Measurements from ENCODE around the gene ERO1B. TPM values are rescaled to one million over a fixed set of nuclear protein-coding genes. Genes with fewer than 3 reads are reported as not detected.

The ERO1B gene
- total and polyA plus RNA-seq, 12 donors: 3.5 to 23.0 (median 6.9) TPM

DNA sequence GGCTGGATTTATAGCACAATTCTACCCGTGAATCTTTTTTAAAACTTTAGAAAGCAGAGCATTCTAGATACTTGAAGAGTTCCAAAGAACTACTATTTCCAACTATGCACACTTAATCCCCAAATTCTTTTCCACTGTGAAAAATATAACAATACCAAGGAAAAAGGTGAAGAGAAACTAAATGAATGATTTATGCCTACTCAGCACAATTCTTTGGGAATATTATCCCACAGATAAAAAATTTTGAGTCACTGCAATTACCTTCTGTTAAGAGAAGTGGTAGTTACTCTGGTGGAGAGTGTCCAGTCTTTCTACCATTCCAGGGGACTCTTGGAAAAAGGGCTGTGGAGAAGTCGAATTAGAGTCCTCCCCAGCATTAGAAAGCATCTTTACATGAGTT lies 39.2 kb downstream of the ERO1B start:
- WGBS, 4 donors: 93 to 99% (median 94%) methylated on average over 2 of the region's 2 CpGs
- H3K4me1 ChIP-seq (replicated peaks in 1 of 2): peaks cover 0 to 5% of the 10 kb centered on the region in 2 donors
- H3K27ac ChIP-seq: no peak overlapping the region
- H3K27me3 ChIP-seq: no peaks in the 10 kb centered on the region
- H3K4me3 ChIP-seq: no peak overlapping the region
- TF ChIP-seq POLR2A (IDR thresholded peaks at IDR 0.05): no peak
- TF ChIP-seq, protein P1, sequence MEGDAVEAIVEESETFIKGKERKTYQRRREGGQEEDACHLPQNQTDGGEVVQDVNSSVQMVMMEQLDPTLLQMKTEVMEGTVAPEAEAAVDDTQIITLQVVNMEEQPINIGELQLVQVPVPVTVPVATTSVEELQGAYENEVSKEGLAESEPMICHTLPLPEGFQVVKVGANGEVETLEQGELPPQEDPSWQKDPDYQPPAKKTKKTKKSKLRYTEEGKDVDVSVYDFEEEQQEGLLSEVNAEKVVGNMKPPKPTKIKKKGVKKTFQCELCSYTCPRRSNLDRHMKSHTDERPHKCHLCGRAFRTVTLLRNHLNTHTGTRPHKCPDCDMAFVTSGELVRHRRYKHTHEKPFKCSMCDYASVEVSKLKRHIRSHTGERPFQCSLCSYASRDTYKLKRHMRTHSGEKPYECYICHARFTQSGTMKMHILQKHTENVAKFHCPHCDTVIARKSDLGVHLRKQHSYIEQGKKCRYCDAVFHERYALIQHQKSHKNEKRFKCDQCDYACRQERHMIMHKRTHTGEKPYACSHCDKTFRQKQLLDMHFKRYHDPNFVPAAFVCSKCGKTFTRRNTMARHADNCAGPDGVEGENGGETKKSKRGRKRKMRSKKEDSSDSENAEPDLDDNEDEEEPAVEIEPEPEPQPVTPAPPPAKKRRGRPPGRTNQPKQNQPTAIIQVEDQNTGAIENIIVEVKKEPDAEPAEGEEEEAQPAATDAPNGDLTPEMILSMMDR (IDR thresholded peaks at IDR 0.05): no peak
- H3K36me3 ChIP-seq (replicated peaks in 1 of 2): no peaks in the 10 kb centered on the region
- no peak for DNase-seq
- intact Hi-C loops (cut with DNase I): no loop called here
- no peaks in the 10 kb centered on the region for H3K9me3 ChIP-seq (replicated peaks in 1 of 3)

DNA sequence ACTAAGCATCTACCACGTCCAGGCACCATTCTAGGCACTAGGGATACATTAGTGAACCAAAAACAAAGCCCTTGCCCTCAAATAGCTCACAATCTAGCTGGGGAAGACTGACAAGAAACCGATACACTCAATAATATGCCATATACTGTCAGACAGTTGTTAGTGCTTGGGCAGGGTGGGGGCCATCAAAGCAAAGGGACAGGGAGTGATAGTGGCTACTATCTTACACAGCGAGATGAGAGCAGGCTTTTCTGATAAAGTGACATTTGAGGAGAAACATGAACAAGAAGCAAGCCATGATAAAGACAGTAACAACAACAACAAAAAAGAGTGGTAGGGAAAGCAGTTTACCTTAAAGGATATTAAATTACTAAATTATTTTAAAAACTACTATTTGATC lies 41.1 kb downstream of the ERO1B start:
- no peak for DNase-seq
- H3K9me3 ChIP-seq (replicated peaks in 1 of 3): no peaks in the 10 kb centered on the region
- 95 to 100% (median 98%) methylated on average over 3 of the region's 3 CpGs for WGBS, 4 donors
- no peak overlapping the region for H3K27ac ChIP-seq
- H3K4me3 ChIP-seq: no peak overlapping the region
- peaks cover 0 to 5% of the 10 kb centered on the region in 2 donors for H3K4me1 ChIP-seq (replicated peaks in 1 of 2)
- intact Hi-C loops (cut with DNase I): no loop called here
- H3K27me3 ChIP-seq: no peaks in the 10 kb centered on the region
- no peak for TF ChIP-seq POLR2A (IDR thresholded peaks at IDR 0.05)
- TF ChIP-seq, protein P1 (IDR thresholded peaks at IDR 0.05): no peak
- H3K36me3 ChIP-seq (replicated peaks in 1 of 2): no peaks in the 10 kb centered on the region

DNA sequence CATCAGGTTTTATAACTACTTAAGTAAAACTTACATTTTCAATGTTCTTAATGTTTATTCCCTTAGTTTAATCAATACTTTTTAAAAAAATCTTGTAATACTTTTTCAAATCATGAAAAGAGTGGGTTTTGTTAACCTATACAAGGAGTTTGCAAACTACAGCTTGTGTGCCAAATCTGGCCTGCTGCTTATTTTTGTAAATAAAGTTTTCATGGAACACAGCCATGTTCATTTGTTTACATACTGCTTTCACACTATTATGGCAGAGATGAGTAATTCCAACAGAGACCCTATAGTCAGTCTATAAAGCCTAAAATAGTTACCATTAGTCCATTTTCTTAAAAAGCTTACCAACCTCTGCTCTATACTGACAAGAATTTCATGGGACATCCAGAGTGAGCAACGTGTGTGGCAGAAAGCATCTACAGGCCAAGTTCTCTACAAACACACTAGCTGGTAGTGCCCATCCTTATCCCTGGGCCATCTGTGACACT lies 42.6 kb downstream of the ERO1B start:
- 96 to 100% (median 98%) methylated on average over 1 of the region's 1 CpG for WGBS, 4 donors
- no peaks in the 10 kb centered on the region for H3K36me3 ChIP-seq (replicated peaks in 1 of 2)
- H3K4me1 ChIP-seq (replicated peaks in 1 of 2): no peaks in the 10 kb centered on the region
- TF ChIP-seq, protein P1 (IDR thresholded peaks at IDR 0.05): no peak
- no peak for TF ChIP-seq POLR2A (IDR thresholded peaks at IDR 0.05)
- DNase-seq: no peak
- no peaks in the 10 kb centered on the region for H3K27me3 ChIP-seq
- H3K4me3 ChIP-seq: no peak overlapping the region
- H3K27ac ChIP-seq: no peak overlapping the region
- intact Hi-C loops (cut with DNase I): no loop called here
- H3K9me3 ChIP-seq (replicated peaks in 1 of 3): no peaks in the 10 kb centered on the region

DNA sequence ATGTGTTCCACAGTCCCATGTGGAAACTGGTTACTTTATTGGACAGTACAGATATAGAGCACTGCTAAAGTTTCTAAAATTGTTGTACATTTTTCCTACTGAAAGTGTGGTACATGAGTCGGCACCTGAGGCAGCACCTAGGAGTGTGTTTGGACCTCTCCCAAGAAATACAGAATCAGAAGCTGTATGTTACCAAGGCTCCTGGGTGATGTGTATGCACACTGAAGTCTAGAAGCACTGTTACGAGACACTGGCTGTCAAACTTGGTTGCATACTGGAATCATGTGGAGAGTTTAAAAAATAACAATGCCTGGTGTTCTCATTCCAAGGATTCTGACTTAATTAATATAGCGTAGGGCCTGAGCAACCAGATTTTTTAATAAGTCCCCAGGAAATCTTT lies 46.6 kb downstream of the ERO1B start:
- Histone ChIP-seq H3K4me1 (replicated peaks in 1 of 2) (no peaks in the 10 kb centered on the region), H3K4me3 (no peak overlapping the region), H3K9me3 (replicated peaks in 1 of 3) (no peaks in the 10 kb centered on the region), H3K36me3 (replicated peaks in 1 of 2) (no peaks in the 10 kb centered on the region), H3K27me3 (no peaks in the 10 kb centered on the region), H3K27ac (no peak overlapping the region)
- TF ChIP-seq POLR2A (IDR thresholded peaks at IDR 0.05): no peak
- TF ChIP-seq, protein P1 (IDR thresholded peaks at IDR 0.05): no peak
- DNase-seq: no peak
- intact Hi-C loops (cut with DNase I): no loop called here
- WGBS, 4 donors: 96 to 100% (median 98%) methylated on average over 3 of the region's 3 CpGs
